Limb (tissue), 2 donors: ENCODE data around the gene PLAC8L1.
"Not testable (repeated sequence)": the region's sequence is repeated elsewhere in the genome, so short reads cannot be mapped to it uniquely, and the experiment has no call there.

Experiments
- DNase-seq, 2 donors: peaks; one replicate each; pipeline ENCODE4 v3.0.0-alpha.2; 2016; ENCODE audit errors: extremely low spot score in 2 of 2

PLAC8L1 gene

GRCh38 chr5:146105477-146105876, at the start of gene PLAC8L1:
PLAC8L1 (minus strand) TSS chr5:146105577; CDS start chr5:146104311, 1,266 bp downstream.
- DNase-seq: no peak

GRCh38 chr5:146151970-146152369, 46.6 kb upstream of the PLAC8L1 start:
- DNase-seq: no peak

- no peak for DNase-seq
Measured at GRCh38 chr5:146137967-146138403, 32.6 kb upstream of the PLAC8L1 start.

GRCh38 chr5:146130440-146131045, 25.2 kb upstream of the PLAC8L1 start:
- peak in 1 of 2 donors; percentile 27 for DNase-seq

DNA sequence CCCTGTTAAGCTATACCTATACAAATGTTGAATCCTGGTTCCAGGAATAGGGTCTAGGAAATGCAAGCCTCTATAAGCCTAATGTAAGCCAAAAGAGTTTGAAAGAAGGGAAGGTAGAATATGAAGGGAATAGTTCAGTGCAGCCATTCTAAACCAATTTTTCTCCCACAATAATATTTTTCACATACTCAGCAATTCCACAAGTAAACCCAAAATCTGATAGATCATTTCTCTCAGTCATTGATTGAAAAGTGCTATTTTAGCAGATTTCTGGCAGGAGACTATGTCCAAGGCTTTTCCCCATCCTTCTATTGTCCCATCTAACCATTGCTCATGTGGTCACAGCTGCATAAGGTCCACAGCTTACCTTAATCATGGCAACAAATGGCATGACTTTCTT, 20.7 kb upstream of the PLAC8L1 start:
- DNase-seq: no peak

- DNase-seq: no peak
Measured at GRCh38 chr5:146124580-146124979, 19.2 kb upstream of the PLAC8L1 start.

GRCh38 chr5:146121451-146121850, 16.1 kb upstream of the PLAC8L1 start:
- DNase-seq: not testable (repeated sequence)

DNA sequence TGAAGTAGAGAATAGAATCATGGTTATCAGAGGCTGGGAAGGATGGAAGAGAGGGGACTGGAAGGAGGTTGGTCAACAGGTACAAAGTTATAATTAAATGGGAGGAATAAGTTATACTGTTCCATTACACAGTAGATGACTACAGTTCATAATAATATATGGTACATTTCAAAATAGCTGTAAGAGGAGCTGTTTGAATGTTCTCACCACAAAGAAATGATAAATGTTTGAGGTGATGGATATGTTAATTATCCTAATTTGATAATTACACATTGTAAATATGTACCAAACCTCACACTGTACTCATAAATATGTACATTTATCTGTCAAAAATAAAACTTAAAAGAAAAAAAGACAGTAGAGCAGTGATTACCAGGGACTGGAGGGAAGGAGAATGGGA, 12.9 kb upstream of the PLAC8L1 start:
- no peak for DNase-seq

- DNase-seq: not testable (repeated sequence)
Measured at GRCh38 chr5:146117216-146117615, 11.8 kb upstream of the PLAC8L1 start.

- DNase-seq: no peak
Measured at GRCh38 chr5:146116361-146116760, 11.0 kb upstream of the PLAC8L1 start.

GRCh38 chr5:146112476-146112875, 7.1 kb upstream of the PLAC8L1 start:
- no peak for DNase-seq

DNA sequence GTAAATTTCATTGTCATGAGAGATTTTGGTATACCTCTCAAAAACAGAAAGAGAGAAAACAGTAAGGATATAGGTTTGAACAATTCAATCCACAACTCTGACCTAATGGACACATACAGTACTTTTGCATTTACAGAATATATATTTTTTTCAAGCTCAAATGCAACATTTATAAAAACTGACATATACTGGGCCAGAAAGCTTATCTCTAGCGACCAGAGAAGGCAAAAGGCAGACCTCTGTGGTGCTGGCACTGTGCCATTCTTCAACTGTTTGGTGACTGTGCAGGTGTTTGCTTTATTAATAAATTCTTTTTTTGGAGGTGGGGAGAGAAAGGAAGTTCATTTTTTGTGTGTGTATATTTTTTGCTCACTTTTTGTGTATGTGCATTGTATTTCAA, 6.0 kb upstream of the PLAC8L1 start:
- DNase-seq: no peak

- no peak for DNase-seq
Measured at GRCh38 chr5:146109379-146109778, 4.0 kb upstream of the PLAC8L1 start.

- DNase-seq: not testable (repeated sequence)
Measured at GRCh38 chr5:146108870-146109269, 3.5 kb upstream of the PLAC8L1 start.

- no peak for DNase-seq
Measured at GRCh38 chr5:146107901-146108300, 2.5 kb upstream of the PLAC8L1 start.

DNA sequence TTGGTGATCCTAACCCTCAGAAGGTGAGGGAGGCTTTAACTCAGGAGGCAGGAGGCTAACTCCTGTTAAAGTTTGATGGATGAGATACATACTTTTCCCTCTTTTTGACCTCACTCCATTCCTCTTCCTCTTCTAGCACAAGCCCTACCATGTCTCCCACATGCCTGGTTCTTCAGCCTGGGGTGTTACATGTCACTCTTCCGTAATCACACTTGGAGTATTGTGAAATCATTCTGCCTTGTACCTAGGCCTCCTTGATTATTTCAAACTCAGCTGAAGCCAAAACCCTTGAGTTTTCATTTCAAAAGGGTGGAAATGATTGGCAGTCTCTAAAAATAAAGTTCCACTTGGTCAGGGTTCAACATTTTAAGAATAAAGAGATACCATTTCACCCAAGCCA, 1.8 kb downstream of the PLAC8L1 start:
- no peak for DNase-seq

- DNase-seq: no peak
Measured at GRCh38 chr5:146101646-146102045, 3.7 kb downstream of the PLAC8L1 start.

GRCh38 chr5:146098047-146098446, 7.3 kb downstream of the PLAC8L1 start:
- DNase-seq: no peak

DNA sequence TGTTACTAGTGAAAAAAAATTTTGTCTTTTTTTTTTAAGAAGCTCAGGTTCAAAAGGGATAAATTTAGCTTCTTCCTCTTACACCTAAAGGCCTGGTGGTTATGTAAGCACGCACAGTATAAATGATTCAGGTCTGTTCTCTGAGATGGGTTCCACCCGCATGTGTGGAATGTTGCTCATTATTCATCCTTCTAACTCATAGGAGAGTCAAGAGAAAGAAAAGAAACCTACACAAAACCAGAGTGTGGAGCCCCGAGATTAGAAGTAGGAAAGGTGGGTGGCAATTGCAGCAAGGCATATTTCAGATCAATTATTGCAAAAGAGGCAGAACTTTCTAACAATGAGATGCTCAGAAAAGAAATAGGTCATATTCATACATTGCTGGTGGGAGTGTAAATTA, 13.5 kb downstream of the PLAC8L1 start:
- no peak for DNase-seq

DNA sequence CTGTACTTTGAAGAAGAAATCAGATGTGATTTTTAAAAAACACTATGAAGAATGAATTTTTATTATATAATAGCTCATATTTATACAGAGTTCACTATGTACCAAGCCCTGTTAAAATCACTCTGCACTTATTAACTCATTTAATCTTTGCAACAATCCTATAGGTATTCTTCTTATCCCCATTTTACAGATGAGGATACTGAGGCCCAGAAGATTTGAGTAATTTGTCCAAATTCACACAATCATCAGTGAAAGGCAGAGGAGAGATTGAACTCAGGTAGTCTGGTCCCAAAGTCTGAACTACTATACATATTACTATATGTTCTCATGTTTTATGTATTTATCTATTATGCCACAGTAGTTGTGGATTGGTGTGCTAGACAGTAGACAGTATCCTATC, 16.1 kb downstream of the PLAC8L1 start:
- DNase-seq: no peak

GRCh38 chr5:146088098-146088497, 17.3 kb downstream of the PLAC8L1 start:
- no peak for DNase-seq

DNA sequence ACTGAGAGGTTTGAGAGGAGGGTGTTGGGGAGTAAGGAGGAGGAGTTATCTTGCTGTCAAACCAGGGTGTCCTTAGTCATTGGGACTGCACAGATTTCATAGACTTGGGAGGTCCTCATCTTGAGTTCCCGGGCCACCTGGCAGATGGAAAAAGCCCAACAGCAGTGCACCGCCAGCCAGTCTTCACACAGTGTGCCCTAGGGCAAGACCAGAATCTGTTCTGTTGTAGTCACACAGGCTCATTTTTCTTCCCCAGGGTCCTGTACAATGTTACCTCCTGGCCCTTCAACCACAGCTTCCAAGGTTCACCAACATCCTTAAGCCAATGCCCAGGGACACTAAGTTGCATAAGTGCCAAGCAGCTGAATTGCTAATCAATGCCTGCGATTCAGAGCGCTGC, 21.0 kb downstream of the PLAC8L1 start:
- no peak for DNase-seq

DNA sequence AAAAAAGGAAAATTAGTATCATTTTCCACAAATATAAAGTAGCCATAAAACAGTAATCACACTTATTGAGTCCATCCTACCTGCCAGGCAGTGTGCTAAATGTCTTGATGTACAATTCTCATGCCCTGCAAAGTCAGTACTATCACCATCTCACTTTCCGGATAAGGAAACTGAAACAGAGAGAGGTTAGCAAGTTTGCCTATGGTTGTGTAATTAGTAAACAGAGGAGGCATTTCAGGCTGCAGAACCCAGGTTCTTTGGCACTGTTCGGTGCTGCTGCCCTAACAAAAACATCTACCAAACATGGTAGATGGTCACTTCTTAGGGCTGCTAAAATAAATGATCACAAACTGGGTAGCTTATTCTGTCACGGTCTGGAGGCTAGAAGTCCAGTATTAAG, 22.6 kb downstream of the PLAC8L1 start:
- no peak for DNase-seq

- peak in 1 of 2 donors; percentile 60 for DNase-seq
Measured at GRCh38 chr5:146081556-146081955, 23.8 kb downstream of the PLAC8L1 start.
